ENCODE results near the gene UPF1. TPM values are rescaled to one million over a fixed set of nuclear protein-coding genes. Genes with fewer than 3 reads are reported as not detected.

The UPF1 gene
- polyA plus RNA-seq, 2 of the 4 experiments (the other 2 are of a cell fraction) = 19.2 to 28.6 TPM

DNA sequence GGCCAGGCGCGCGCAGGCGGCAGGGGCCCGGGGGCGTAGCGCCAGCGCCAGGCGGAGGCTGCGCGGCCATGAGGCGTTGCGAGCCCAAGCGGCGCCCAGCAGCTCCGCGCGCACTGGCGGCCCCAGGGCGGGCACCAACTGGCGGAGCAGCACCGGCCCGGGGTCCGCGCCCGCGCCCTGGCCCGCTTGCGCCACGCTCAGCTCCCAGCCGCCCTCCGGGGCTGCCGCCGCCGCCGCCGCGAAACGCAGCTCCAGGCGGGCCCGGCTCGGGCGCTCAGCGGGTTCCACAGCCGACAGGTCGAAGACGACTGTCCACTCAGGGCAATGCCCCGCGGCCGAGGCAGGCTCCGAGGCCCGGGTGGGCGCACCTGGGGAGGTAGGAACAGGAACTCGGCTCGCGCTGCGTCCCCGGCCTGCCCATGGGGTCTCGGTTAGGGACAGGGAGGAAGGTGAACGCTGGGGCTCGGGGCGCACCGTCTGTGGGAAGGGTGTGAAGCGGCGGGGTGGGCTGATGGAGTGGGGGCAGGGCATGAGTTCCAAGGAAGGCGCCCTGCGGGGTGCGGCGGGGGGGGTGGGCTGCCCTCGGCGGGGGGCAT lies 37.4 kb downstream of the UPF1 start:
- Histone ChIP-seq H3K9me3 (no peaks in the 10 kb centered on the region), H3K4me3 (no peak overlapping the region), H3K27ac (no peak overlapping the region), H3K4me1 (no peaks in the 10 kb centered on the region), H3K4me2 (no peak overlapping the region)
- TF ChIP-seq EHMT2 (IDR thresholded peaks at IDR 0.05; ENCODE audit: low read depth) (no peak), KDM1A (IDR thresholded peaks at IDR 0.05; ENCODE audit: low read depth) (no peak), RAD21 (conservative IDR thresholded peaks at IDR 0.05 in 1 of 2, IDR thresholded peaks at IDR 0.05 in 1 of 2) (no peak)
- POLR2A ChIA-PET = no interaction called here
- DNase-seq (ENCODE audit: low read depth in 1 of 2, low spot score in 1 of 2) (no peak), FAIRE-seq (no peak), ATAC-seq (no peak)
- CTCF ChIA-PET = interaction anchor here (1.0 kb wide), 1 partner anchor 48 kb away, joined by 3 read pairs; no protein-coding TSS in a partner anchor
- WGBS (ENCODE audit: missing lambda C conversion rate) = 94% methylated on average over 19 of the region's 71 CpGs

GRCh38 chr19:18869781-18870530 lies 38.2 kb downstream of the UPF1 start:
- ATAC-seq = no peak
- H3K27ac ChIP-seq = no peak overlapping the region
- no peaks in the 10 kb centered on the region for H3K4me1 ChIP-seq
- no peak overlapping the region for H3K4me3 ChIP-seq
- POLR2A ChIA-PET = no interaction called here
- 96% methylated on average over 22 of the region's 62 CpGs for WGBS (ENCODE audit: missing lambda C conversion rate)
- no peak for FAIRE-seq
- CTCF ChIA-PET = no interaction called here
- TF ChIP-seq HDAC2 (IDR thresholded peaks at IDR 0.05) = no peak
- no peak for TF ChIP-seq ZSCAN20 (CRISPR knock-in tag; IDR thresholded peaks at IDR 0.05)
- no peak for DNase-seq (ENCODE audit: low read depth in 1 of 2, low spot score in 1 of 2)
- no peaks in the 10 kb centered on the region for H3K9me3 ChIP-seq
- no peak overlapping the region for H3K4me2 ChIP-seq

DNA sequence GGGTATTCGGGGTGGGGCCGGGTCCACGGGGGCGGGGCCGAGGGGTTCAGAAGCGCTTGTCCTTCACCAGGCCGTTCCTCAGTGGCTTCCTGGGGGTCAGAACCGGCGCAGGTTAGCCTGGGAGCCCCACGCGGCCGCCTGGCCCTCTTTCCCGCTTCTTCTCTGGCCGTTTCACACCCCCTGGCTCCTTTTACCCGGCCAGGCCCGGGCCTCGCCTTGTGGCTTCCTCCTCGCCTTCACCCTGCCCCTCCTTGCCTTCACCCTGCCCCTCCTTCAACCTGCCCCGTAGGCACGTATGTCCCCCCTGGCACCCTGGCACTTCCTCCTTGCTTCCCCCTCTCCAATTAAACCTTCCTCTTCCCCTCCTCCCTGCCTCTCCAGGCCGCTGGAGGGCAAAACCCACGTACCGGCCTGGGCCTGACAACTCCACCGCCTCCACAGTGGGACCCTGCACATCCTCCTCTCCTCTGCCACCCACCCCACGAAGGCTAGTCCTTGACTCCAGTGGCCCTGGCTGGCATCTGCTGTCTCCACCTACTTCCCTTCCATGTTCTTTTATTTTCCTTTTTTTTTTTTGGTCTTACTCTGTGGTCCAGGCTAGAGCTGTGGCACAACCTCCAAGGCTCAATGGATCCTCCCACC lies 38.9 kb downstream of the UPF1 start:
- TF ChIP-seq JUNB (IDR thresholded peaks at IDR 0.05) (no peak), RFX5 (IDR thresholded peaks at IDR 0.05) (no peak), HOXB13 (CRISPR knock-in tag; IDR thresholded peaks at IDR 0.05; ENCODE audit: low read depth) (no peak), NFE2L2 (conservative IDR thresholded peaks at IDR 0.05; ENCODE audit: low read length) (no peak), GATA3 (IDR thresholded peaks at IDR 0.05; ENCODE audit: borderline replicate concordance) (no peak), HOXB5 (CRISPR knock-in tag; IDR thresholded peaks at IDR 0.05) (no peak), CTCF (IDR thresholded peaks at IDR 0.05) (no peak), CBX2 (IDR thresholded peaks at IDR 0.05; ENCODE audit: borderline replicate concordance, low read depth) (no peak), RNF2 (IDR thresholded peaks at IDR 0.05; ENCODE audit: borderline replicate concordance, low read depth) (no peak), USF2 (IDR thresholded peaks at IDR 0.05) (no peak), RARB (CRISPR knock-in tag; IDR thresholded peaks at IDR 0.05) (no peak), CHD2 (IDR thresholded peaks at IDR 0.05; ENCODE audit: low read length, partially characterized antibody) (no peak), HOXA7 (CRISPR knock-in tag; IDR thresholded peaks at IDR 0.05) (no peak), PHF8 (IDR thresholded peaks at IDR 0.05; ENCODE audit: borderline replicate concordance, low read depth) (no peak)
- TF ChIP-seq, protein P1, sequence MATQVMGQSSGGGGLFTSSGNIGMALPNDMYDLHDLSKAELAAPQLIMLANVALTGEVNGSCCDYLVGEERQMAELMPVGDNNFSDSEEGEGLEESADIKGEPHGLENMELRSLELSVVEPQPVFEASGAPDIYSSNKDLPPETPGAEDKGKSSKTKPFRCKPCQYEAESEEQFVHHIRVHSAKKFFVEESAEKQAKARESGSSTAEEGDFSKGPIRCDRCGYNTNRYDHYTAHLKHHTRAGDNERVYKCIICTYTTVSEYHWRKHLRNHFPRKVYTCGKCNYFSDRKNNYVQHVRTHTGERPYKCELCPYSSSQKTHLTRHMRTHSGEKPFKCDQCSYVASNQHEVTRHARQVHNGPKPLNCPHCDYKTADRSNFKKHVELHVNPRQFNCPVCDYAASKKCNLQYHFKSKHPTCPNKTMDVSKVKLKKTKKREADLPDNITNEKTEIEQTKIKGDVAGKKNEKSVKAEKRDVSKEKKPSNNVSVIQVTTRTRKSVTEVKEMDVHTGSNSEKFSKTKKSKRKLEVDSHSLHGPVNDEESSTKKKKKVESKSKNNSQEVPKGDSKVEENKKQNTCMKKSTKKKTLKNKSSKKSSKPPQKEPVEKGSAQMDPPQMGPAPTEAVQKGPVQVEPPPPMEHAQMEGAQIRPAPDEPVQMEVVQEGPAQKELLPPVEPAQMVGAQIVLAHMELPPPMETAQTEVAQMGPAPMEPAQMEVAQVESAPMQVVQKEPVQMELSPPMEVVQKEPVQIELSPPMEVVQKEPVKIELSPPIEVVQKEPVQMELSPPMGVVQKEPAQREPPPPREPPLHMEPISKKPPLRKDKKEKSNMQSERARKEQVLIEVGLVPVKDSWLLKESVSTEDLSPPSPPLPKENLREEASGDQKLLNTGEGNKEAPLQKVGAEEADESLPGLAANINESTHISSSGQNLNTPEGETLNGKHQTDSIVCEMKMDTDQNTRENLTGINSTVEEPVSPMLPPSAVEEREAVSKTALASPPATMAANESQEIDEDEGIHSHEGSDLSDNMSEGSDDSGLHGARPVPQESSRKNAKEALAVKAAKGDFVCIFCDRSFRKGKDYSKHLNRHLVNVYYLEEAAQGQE (IDR thresholded peaks at IDR 0.05) = no peak
- TF ChIP-seq, protein P2, sequence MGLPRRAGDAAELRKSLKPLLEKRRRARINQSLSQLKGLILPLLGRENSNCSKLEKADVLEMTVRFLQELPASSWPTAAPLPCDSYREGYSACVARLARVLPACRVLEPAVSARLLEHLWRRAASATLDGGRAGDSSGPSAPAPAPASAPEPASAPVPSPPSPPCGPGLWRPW (IDR thresholded peaks at IDR 0.05) = no peak
- H3K4me2 ChIP-seq = no peak overlapping the region
- WGBS (ENCODE audit: missing lambda C conversion rate) = 92% methylated on average over 15 of the region's 25 CpGs
- ChIA-PET CTCF (interaction anchor here (0.6 to 0.7 kb wide), 2 partner anchors 91 to 525 kb away, joined by 3 to 5 read pairs; no protein-coding TSS in a partner anchor), POLR2A (no interaction called here)
- no peaks in the 10 kb centered on the region for H3K4me1 ChIP-seq
- no peak for DNase-seq (ENCODE audit: low read depth in 1 of 2, low spot score in 1 of 2)
- H3K27ac ChIP-seq = no peak overlapping the region
- no peaks in the 10 kb centered on the region for H3K9me3 ChIP-seq
- no peak for ATAC-seq
- FAIRE-seq = no peak
- no peak overlapping the region for H3K4me3 ChIP-seq

All from A549 (cell line).